Measurements from ENCODE around the gene CMTM3. TPM values are rescaled to one million over a fixed set of nuclear protein-coding genes. Genes with fewer than 3 reads are reported as not detected.

Gene CMTM3
- total RNA-seq, 1 experiment from 2014 or later: 39.2 TPM

GRCh38 chr16:66635406-66635805 lies 30.9 kb downstream of the CMTM3 start:
- no peaks in the 10 kb centered on the region; a peak in 1 of 5 replicates for H3K9me3 Mint-ChIP-seq

More at GRCh38 chr16:66635406-66635805, 30.9 kb downstream of the CMTM3 start:
- H3K4me1 ChIP-seq (ENCODE audit: insufficient read depth, low read length): peaks cover 3% of the 10 kb centered on the region; the same call in 1 of the 2 replicates
- H3T11ph ChIP-seq (ENCODE audit: low read length): no peak overlapping the region
- H3K23ac ChIP-seq (ENCODE audit: insufficient read length, low read depth, low read length): no peak overlapping the region
- no peak overlapping the region for H2BK120ac ChIP-seq (ENCODE audit: low read depth, low read length, poor library complexity, severe bottlenecking)
- no peaks in the 10 kb centered on the region for H3K79me2 ChIP-seq (ENCODE audit: insufficient read depth, low read length)
- Mint-ChIP-seq H3K4me3 (no peak overlapping the region), H3K27ac (peak overlapping the region in 1 of 3 experiments; percentile 41; a peak in 1 of 7 replicates), H3K27me3 (ENCODE audit: low read depth) (no peaks in the 10 kb centered on the region), H3K4me1 (peaks cover 21 to 23% of the 10 kb centered on the region in 2 experiments), H3K36me3 (ENCODE audit: insufficient read depth in 1 of 3, low read depth in 3 of 3) (peaks cover 20 to 42% (median 33%) of the 10 kb centered on the region in 3 experiments)
- no peaks in the 10 kb centered on the region for H3K9me3 ChIP-seq (ENCODE audit: control insufficient read depth, low read depth, low read length)
- H2AFZ ChIP-seq (ENCODE audit: low read length): no peak overlapping the region
- no CpG with 5 or more reads among the region's 6 CpGs for WGBS (ENCODE audit: extremely low coverage, insufficient read length, low lambda C conversion rate)
- no peak overlapping the region for H3K18ac ChIP-seq (ENCODE audit: insufficient read length, low read depth, low read length)
- H3K23me2 ChIP-seq (ENCODE audit: insufficient read length, low read depth, low read length, poor library complexity, severe bottlenecking): no peaks in the 10 kb centered on the region
- no peak overlapping the region for H3K56ac ChIP-seq (ENCODE audit: insufficient read length, low read depth, low read length)
- no peak overlapping the region for H3K4me2 ChIP-seq (ENCODE audit: insufficient read depth, insufficient read length, low read length)
- no peak overlapping the region for H3K9ac ChIP-seq (ENCODE audit: extremely low read depth, insufficient read length, low read length)
- no peaks in the 10 kb centered on the region for H4K20me1 ChIP-seq (ENCODE audit: control insufficient read depth, insufficient read depth, insufficient read length)
- no peak overlapping the region for H2BK12ac ChIP-seq (ENCODE audit: insufficient read length, low read depth, low read length)
- no peak for TF ChIP-seq CTCF (conservative IDR thresholded peaks at IDR 0.05)
- no peak overlapping the region for H3K14ac ChIP-seq (ENCODE audit: insufficient read depth, low read length)
- no peak overlapping the region for H3K4ac ChIP-seq (ENCODE audit: low read depth, low read length)
- no peaks in the 10 kb centered on the region for H3K27me3 ChIP-seq (ENCODE audit: insufficient read depth, low read length)
- no peak for DNase-seq
- no peak overlapping the region for H2BK15ac ChIP-seq (ENCODE audit: low read depth, low read length)
- H3K27ac ChIP-seq (ENCODE audit: insufficient read length, low read depth, low read length): no peak overlapping the region
- H4K5ac ChIP-seq (ENCODE audit: insufficient read length, low read depth, low read length): no peak overlapping the region
- no peak overlapping the region for H2BK5ac ChIP-seq (ENCODE audit: insufficient read length, low read length)
- no peak overlapping the region for H2AK5ac ChIP-seq (ENCODE audit: insufficient read length, low read length)
- no peak overlapping the region for H2BK20ac ChIP-seq (ENCODE audit: low read depth, low read length, poor library complexity, severe bottlenecking)
- H4K91ac ChIP-seq (ENCODE audit: insufficient read length, low read depth, low read length): no peak overlapping the region
- no peaks in the 10 kb centered on the region for H3K79me1 ChIP-seq (ENCODE audit: insufficient read depth, low read depth, low read length, poor library complexity, severe bottlenecking)
- H4K8ac ChIP-seq (replicated peaks; ENCODE audit: insufficient read length, low read depth, low read length): no peak overlapping the region
